ENCODE results near the gene SERPINA6. TPM values are rescaled to one million over a fixed set of nuclear protein-coding genes. Genes with fewer than 3 reads are reported as not detected.

SERPINA6 gene
- total RNA-seq, 1 experiment from 2014 or later = not detected

- H3K4me3 ChIP-seq (replicated peaks in 1 of 2; ENCODE audit: low read depth in 1 of 2, low read length in 2 of 2) = no peak overlapping the region
- ChIA-PET POLR2A (interaction anchor here (0.6 kb wide), 1 partner anchor 233 kb away, joined by 3 read pairs; no protein-coding TSS in a partner anchor), CTCF (no interaction called here), RAD21 (ENCODE audit: low non-redundant PET in 1 of 2, low total read pairs in 2 of 2, uncharacterized antibody in 2 of 2, unreplicated experiment in 2 of 2) (no interaction called here)
- TF ChIP-seq POLR2A (IDR thresholded peaks at IDR 0.05; ENCODE audit: borderline replicate concordance, extremely low read depth, insufficient read depth, insufficient read length) (no peak), SIN3A (IDR thresholded peaks at IDR 0.05; ENCODE audit: low read depth) (peak; percentile 96), SRF (IDR thresholded peaks at IDR 0.05; ENCODE audit: low read depth) (peak; percentile 76), POLR2AphosphoS5 (IDR thresholded peaks at IDR 0.05; ENCODE audit: low read depth, low read length) (peak; percentile 73), CBX3 (IDR thresholded peaks at IDR 0.05; ENCODE audit: low read depth) (peak; percentile 96), ZFX (IDR thresholded peaks at IDR 0.05) (no peak), ZNF274 (IDR thresholded peaks at IDR 0.05; ENCODE audit: low read depth, low read length) (no peak), EZH2 (IDR thresholded peaks at IDR 0.05) (no peak), RAD21 (IDR thresholded peaks at IDR 0.05; ENCODE audit: low read depth) (peak; percentile 21; the same call in 1 of the 2 replicates), CEBPB (IDR thresholded peaks at IDR 0.05; ENCODE audit: low read depth) (peak; percentile 75), TCF7L2 (IDR thresholded peaks at IDR 0.05; ENCODE audit: borderline replicate concordance, extremely low read depth, insufficient read depth, insufficient read length) (peak; percentile 83), SP1 (IDR thresholded peaks at IDR 0.05; ENCODE audit: low read depth) (peak; percentile 95), JUND (IDR thresholded peaks at IDR 0.05) (peak; percentile 96), ZBTB33 (IDR thresholded peaks at IDR 0.05; ENCODE audit: extremely low read depth, insufficient replicate concordance, low read length) (no peak), ELF1 (IDR thresholded peaks at IDR 0.05; ENCODE audit: borderline replicate concordance, low read depth) (no peak), FOSL1 (IDR thresholded peaks at IDR 0.05; ENCODE audit: low read depth) (peak; percentile 95), EGR1 (IDR thresholded peaks at IDR 0.05; ENCODE audit: low read depth) (no peak), YY1 (IDR thresholded peaks at IDR 0.05; ENCODE audit: extremely low read depth, insufficient replicate concordance, low read depth, low read length) (peak; percentile 60)
- TF ChIP-seq, protein P1, sequence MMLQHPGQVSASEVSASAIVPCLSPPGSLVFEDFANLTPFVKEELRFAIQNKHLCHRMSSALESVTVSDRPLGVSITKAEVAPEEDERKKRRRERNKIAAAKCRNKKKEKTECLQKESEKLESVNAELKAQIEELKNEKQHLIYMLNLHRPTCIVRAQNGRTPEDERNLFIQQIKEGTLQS (IDR thresholded peaks at IDR 0.05) = peak; percentile 39; the same call in 1 of the 2 replicates
- TF ChIP-seq, protein P2, sequence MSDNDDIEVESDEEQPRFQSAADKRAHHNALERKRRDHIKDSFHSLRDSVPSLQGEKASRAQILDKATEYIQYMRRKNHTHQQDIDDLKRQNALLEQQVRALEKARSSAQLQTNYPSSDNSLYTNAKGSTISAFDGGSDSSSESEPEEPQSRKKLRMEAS (IDR thresholded peaks at IDR 0.05) = peak; percentile 80
- H3K36me3 ChIP-seq (ENCODE audit: control insufficient read depth in 1 of 2, insufficient read depth in 2 of 2, low read length in 2 of 2) = no peaks in the 10 kb centered on the region
- H4K20me1 ChIP-seq (ENCODE audit: insufficient read depth) = no peaks in the 10 kb centered on the region
- no peak overlapping the region for H2AFZ ChIP-seq (ENCODE audit: low read depth, low read length, poor library complexity, severe bottlenecking)
- H3K27me3 ChIP-seq (ENCODE audit: insufficient read depth, low read length) = no peaks in the 10 kb centered on the region; the same call in 1 of the 2 replicates
- H3K9me3 ChIP-seq (ENCODE audit: control insufficient read depth in 1 of 2, insufficient read depth in 1 of 2, low read depth in 1 of 2, low read length in 2 of 2) = no peaks in the 10 kb centered on the region
- peak overlapping the region; percentile 64 for H3K4me2 ChIP-seq (ENCODE audit: low read length)
- no peaks in the 10 kb centered on the region for H3K9me2 ChIP-seq (ENCODE audit: insufficient read depth)
- ATAC-seq (peak; percentile 78), DNase-seq (ENCODE audit: low read depth, low spot score) (peak; percentile 95)
- H3K9ac ChIP-seq (ENCODE audit: low read length) = no peak overlapping the region
- no TSS peak for BruUV-seq (replicated peaks)
- H3K79me2 ChIP-seq (ENCODE audit: insufficient read depth, low read length) = no peaks in the 10 kb centered on the region
- H3K27ac ChIP-seq (ENCODE audit: low read depth, low read length) = no peak overlapping the region
- peaks cover 18 to 54% of the 10 kb centered on the region in 2 experiments for H3K4me1 ChIP-seq (ENCODE audit: control insufficient read depth in 1 of 2, insufficient read depth in 2 of 2, low read length in 2 of 2)
- intact Hi-C loops (cut with micrococcal nuclease) = no loop called here
These were observed 19.3 kb upstream of the SERPINA6 start for GRCh38 chr14:94342334-94342934.

All from HCT116 (cell line).